ENCODE measurements around the gene MASP2.

The MASP2 gene

DNA sequence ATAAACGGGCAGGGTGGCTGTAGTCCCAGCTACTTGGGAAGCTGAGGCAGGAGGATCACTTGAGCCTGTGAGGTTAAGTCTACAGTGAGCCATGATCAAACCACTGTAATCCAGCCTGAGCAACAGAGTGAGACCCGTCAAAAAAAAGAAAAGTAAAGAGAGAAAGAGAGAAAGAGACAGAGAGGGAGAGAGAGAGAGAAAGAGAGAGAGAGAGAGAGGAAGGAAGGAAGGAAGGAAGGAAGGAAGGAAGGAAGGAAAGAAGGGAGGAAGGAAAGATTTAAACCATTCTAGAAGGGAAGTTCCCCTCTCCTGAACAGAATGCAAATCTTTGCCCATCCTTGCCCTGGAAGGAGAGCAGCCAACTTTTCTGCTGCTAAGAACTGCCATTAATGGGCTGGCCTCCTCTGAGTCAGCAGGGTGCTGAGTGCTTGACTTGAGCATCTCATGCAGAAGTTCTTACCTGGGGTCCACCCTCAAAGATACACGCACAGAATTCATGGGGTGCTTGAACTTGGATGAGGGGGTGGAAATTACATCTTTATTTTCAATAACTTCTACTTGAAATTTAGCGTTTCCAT, 59.1 kb downstream of the MASP2 start:
- no peak for DNase-seq

- DNase-seq: no peak
Observed at GRCh38 chr1:10986525-10986890, 60.5 kb downstream of the MASP2 start.

GRCh38 chr1:10980841-10981727, 66.0 kb downstream of the MASP2 start:
- DNase-seq: no peak

- no peak for DNase-seq
Observed at GRCh38 chr1:10980094-10980577, 66.9 kb downstream of the MASP2 start.

DNA sequence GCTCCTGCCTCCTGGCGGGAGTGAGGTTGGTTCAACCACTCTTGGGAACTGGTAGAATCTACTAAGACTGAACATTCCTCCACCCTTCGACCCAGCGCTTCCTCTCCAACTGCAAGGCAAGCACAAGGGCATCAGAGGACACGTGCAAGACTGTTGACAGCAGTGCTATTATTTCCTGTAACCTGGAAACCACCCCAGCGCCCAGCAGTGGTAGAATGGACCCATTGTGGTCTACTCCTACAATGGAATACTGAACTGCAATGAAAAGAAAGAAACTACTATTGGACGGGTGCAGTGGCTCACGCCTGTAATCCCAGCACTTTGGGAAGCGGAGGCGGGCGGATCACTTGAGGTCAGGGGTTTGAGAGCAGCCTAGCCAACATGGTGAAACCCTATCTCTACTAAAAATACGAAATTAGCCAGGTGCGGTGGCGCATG, 67.5 kb downstream of the MASP2 start:
- no peak for DNase-seq

DNA sequence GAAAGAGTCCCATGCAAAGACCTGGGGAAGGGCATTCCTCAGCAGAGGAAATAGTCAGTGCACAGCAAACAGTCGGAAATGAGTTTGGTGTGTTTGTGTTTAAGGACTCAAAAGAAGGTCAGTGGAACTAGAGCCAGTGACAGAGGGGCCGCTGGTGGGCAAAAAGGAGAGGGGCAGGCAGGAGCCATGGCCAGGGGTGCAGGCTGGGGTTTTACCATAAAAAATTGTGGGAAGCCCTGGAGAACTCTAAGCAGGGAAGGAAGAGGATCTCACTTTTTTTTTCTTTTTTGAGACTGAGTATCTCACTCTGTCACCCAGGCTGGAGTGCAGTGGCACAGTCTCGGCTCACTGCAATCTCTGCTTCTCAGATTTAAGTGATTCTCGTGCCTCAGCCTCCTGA, 68.3 kb downstream of the MASP2 start:
- DNase-seq: no peak
